Astrocyte of the spinal cord (primary cell): ENCODE results near the gene MCC.

Experiments
- DNase-seq: peaks from one replicate; pipeline ENCODE4 v3.0.0; 2011; ENCODE audit warnings: low read depth, low spot score
- H3K4me3 ChIP-seq: 2 replicates; pipeline ENCODE4 v1.5.1; 2011; ENCODE audit warnings: low read depth, mild to moderate bottlenecking, low read length, moderate library complexity
- CTCF ChIP-seq: IDR thresholded peaks from 2 replicates; pipeline ENCODE4 v1.5.1; 2012; ENCODE audit warnings: low read depth, mild to moderate bottlenecking, low read length, inconsistent platforms
- in situ Hi-C: cut with HindIII; loops from 2 replicates; pipeline ENCODE4 v1.10.0; 2017; ENCODE audit warnings: low sequenced_read_pairs

Gene MCC

DNA sequence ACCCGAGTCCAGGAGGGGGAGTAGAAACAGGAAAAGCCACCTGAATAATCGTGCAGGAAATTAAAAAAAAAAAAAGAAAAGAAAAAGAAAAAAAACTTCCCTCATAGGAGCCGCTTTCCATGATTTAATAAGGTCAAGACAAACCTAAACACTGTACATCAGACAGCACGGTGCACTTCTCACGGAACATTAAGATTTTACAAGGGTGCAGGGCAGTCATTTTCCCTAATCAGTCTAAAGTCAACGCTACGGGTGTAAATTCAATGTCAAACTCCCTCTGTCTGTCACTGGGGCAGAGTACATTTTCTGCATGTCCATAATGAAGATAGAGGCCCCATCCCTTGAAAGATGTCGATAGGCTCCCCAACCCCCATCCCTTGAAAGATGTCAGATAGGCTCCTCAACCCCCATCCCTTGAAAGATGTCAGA, 193.1 kb downstream of the MCC start:
- peak; percentile 14 for TF ChIP-seq CTCF
- peak overlapping the region; percentile 84 for H3K4me3 ChIP-seq
- no peak for DNase-seq
- in situ Hi-C loops: no loop called here

GRCh38 chr5:113294311-113295110, 193.7 kb downstream of the MCC start:
- TF ChIP-seq CTCF: peak; percentile 18
- DNase-seq: peak; percentile 93
- H3K4me3 ChIP-seq: peak overlapping the region; percentile 84
- in situ Hi-C loops: no loop called here

GRCh38 chr5:113293975-113294310, 194.3 kb downstream of the MCC start:
- DNase-seq: peak; percentile 52
- H3K4me3 ChIP-seq: peak overlapping the region; percentile 84
- in situ Hi-C loops: no loop called here
- no peak for TF ChIP-seq CTCF

- peak overlapping the region; percentile 84 for H3K4me3 ChIP-seq
- peak; percentile 35 for DNase-seq
- in situ Hi-C loops: no loop called here
- TF ChIP-seq CTCF: no peak
Observed at GRCh38 chr5:113293068-113293974, 194.9 kb downstream of the MCC start.

DNA sequence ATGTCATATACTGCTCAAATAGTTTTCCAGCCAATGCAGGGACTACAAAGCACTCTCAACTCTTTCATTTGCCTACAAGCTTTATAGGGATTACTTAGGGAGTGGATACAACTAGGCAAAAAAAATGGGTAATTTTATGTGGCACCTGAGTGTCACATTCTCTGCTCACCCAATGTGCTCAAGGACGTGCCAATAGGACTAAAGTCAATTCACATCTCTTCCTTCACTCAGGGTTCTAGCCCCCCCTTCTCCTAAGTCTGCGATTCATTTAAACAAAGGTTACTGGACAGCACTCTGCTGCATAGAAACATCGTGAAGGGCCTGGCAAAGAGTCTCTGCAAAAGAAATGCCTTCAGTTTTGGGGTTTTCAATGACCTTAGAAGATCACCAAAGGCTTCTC, 195.8 kb downstream of the MCC start:
- H3K4me3 ChIP-seq: peak overlapping the region; percentile 84
- no peak for TF ChIP-seq CTCF
- in situ Hi-C loops: no loop called here
- no peak for DNase-seq

- in situ Hi-C loops: no loop called here
- no peak for DNase-seq
- TF ChIP-seq CTCF: no peak
- H3K4me3 ChIP-seq: no peak overlapping the region
Observed at GRCh38 chr5:113283558-113283957, 204.7 kb downstream of the MCC start.
